Liver (tissue), 3 donors: ENCODE results near the gene IFNAR1.

Source experiments
- EGR1 ChIP-seq, 2 donors: IDR thresholded peaks; 2 replicates each; pipeline ENCODE4 v1.6.1; 2016 to 2018; ENCODE audit warnings: antibody characterized with exemption in 2 of 2, low read depth in 2 of 2
- FOXA1 ChIP-seq: IDR thresholded peaks from 2 replicates; pipeline ENCODE4 v1.6.1; 2016; ENCODE audit warnings: antibody characterized with exemption
- RAD21 ChIP-seq, 2 donors: IDR thresholded peaks; 2 replicates each; pipeline ENCODE4 v1.6.1; 2016; ENCODE audit warnings: antibody characterized with exemption in 2 of 2, mild to moderate bottlenecking in 2 of 2
- SP1 ChIP-seq: IDR thresholded peaks from 2 replicates; pipeline ENCODE4 v1.6.1; 2018; ENCODE audit warnings: antibody characterized with exemption, mild to moderate bottlenecking
- YY1 ChIP-seq: IDR thresholded peaks from 2 replicates; pipeline ENCODE4 v1.6.1; 2016; ENCODE audit warnings: antibody characterized with exemption, mild to moderate bottlenecking
- TF ChIP-seq, protein P1 (sequence below): fragments of 150-350 bp; IDR thresholded peaks from 2 replicates; pipeline ENCODE4 v1.5.1; 2017; ENCODE audit warnings: improper control_type of control experiment, low read depth, low read length; ENCODE audit not compliant: missing input control
- TF ChIP-seq, protein P2 (sequence below): IDR thresholded peaks from 2 replicates; pipeline ENCODE4 v1.6.1; 2016; ENCODE audit warnings: antibody characterized with exemption, mild to moderate bottlenecking
- TF ChIP-seq, protein P3 (sequence below): IDR thresholded peaks from 2 replicates; pipeline ENCODE4 v1.6.1; 2016; ENCODE audit warnings: antibody characterized with exemption
- TF ChIP-seq, protein P4 (sequence below): IDR thresholded peaks from 2 replicates; pipeline ENCODE4 v1.6.1; 2016; ENCODE audit warnings: antibody characterized with exemption
- TF ChIP-seq, protein P5 (sequence below): IDR thresholded peaks from 2 replicates; pipeline ENCODE4 v1.6.1; 2016; ENCODE audit warnings: antibody characterized with exemption
- donor health status: healthy.
- donor health status: healthy.

DNA sequence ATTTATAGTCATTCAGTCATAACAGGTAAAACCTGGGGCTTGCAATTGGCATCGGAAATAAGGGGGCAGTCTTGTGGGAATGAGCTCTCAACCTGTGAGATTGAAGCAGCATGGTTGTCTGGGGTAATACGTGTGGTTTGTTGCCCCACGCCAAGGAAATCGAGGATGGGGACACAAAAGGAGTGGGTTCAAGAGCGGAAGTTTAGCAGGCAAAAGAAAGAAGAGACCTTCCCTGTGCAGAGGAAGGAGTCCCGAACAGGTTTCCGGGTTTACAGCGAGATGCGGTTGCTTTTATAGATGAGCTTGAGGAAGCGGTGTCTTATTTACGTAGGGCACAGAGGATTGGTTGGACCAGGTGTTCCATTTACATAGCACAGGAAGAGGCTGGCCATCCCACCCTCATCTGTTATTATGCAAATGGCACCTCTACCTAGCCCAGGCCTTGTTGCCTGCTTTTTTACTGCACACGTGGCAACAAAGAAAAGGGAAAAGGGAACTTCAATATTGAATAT, 37.3 kb downstream of the IFNAR1 start:
- no peak for TF ChIP-seq SP1
- TF ChIP-seq YY1 = no peak
- TF ChIP-seq, protein P1, sequence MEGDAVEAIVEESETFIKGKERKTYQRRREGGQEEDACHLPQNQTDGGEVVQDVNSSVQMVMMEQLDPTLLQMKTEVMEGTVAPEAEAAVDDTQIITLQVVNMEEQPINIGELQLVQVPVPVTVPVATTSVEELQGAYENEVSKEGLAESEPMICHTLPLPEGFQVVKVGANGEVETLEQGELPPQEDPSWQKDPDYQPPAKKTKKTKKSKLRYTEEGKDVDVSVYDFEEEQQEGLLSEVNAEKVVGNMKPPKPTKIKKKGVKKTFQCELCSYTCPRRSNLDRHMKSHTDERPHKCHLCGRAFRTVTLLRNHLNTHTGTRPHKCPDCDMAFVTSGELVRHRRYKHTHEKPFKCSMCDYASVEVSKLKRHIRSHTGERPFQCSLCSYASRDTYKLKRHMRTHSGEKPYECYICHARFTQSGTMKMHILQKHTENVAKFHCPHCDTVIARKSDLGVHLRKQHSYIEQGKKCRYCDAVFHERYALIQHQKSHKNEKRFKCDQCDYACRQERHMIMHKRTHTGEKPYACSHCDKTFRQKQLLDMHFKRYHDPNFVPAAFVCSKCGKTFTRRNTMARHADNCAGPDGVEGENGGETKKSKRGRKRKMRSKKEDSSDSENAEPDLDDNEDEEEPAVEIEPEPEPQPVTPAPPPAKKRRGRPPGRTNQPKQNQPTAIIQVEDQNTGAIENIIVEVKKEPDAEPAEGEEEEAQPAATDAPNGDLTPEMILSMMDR = no peak
- no peak for TF ChIP-seq RAD21 (IDR thresholded peaks at IDR 0.05)
- TF ChIP-seq, protein P2, sequence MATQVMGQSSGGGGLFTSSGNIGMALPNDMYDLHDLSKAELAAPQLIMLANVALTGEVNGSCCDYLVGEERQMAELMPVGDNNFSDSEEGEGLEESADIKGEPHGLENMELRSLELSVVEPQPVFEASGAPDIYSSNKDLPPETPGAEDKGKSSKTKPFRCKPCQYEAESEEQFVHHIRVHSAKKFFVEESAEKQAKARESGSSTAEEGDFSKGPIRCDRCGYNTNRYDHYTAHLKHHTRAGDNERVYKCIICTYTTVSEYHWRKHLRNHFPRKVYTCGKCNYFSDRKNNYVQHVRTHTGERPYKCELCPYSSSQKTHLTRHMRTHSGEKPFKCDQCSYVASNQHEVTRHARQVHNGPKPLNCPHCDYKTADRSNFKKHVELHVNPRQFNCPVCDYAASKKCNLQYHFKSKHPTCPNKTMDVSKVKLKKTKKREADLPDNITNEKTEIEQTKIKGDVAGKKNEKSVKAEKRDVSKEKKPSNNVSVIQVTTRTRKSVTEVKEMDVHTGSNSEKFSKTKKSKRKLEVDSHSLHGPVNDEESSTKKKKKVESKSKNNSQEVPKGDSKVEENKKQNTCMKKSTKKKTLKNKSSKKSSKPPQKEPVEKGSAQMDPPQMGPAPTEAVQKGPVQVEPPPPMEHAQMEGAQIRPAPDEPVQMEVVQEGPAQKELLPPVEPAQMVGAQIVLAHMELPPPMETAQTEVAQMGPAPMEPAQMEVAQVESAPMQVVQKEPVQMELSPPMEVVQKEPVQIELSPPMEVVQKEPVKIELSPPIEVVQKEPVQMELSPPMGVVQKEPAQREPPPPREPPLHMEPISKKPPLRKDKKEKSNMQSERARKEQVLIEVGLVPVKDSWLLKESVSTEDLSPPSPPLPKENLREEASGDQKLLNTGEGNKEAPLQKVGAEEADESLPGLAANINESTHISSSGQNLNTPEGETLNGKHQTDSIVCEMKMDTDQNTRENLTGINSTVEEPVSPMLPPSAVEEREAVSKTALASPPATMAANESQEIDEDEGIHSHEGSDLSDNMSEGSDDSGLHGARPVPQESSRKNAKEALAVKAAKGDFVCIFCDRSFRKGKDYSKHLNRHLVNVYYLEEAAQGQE = no peak
- TF ChIP-seq, protein P3, sequence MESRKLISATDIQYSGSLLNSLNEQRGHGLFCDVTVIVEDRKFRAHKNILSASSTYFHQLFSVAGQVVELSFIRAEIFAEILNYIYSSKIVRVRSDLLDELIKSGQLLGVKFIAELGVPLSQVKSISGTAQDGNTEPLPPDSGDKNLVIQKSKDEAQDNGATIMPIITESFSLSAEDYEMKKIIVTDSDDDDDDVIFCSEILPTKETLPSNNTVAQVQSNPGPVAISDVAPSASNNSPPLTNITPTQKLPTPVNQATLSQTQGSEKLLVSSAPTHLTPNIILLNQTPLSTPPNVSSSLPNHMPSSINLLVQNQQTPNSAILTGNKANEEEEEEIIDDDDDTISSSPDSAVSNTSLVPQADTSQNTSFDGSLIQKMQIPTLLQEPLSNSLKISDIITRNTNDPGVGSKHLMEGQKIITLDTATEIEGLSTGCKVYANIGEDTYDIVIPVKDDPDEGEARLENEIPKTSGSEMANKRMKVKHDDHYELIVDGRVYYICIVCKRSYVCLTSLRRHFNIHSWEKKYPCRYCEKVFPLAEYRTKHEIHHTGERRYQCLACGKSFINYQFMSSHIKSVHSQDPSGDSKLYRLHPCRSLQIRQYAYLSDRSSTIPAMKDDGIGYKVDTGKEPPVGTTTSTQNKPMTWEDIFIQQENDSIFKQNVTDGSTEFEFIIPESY = no peak
- TF ChIP-seq, protein P4, sequence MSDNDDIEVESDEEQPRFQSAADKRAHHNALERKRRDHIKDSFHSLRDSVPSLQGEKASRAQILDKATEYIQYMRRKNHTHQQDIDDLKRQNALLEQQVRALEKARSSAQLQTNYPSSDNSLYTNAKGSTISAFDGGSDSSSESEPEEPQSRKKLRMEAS = no peak
- TF ChIP-seq, protein P5, sequence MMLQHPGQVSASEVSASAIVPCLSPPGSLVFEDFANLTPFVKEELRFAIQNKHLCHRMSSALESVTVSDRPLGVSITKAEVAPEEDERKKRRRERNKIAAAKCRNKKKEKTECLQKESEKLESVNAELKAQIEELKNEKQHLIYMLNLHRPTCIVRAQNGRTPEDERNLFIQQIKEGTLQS = no peak
- no peak for TF ChIP-seq EGR1 (IDR thresholded peaks at IDR 0.05; ENCODE audit: low read depth in 2 of 2)
- no peak for TF ChIP-seq FOXA1
